IMR-90 (cell line): ENCODE measurements around the gene SMOC1. TPM values are rescaled to one million over a fixed set of nuclear protein-coding genes. Genes with fewer than 3 reads are reported as not detected.
A peak's percentile ranks its signal among the peaks of the same experiment; 100 is the strongest.

Experiments used
- ATAC-seq: fragments of 200-7000 bp; cut with Tn5 transposase; 2 replicates; pipeline ENCODE4 v1.9.1; 2020; ENCODE audit warnings: low read depth, mild to moderate bottlenecking, moderate library complexity
- BruUV-seq: library from RNA; stranded (reverse); fragments of 400-500 nt; replicated peaks from 2 replicates; lab custom pipeline; 2021; lab: Mats Ljungman, UMichigan
- CTCF ChIA-PET: fragments of 300-600 bp; formaldehyde crosslinking; extraction: SDS; loops from one replicate; lab custom pipeline; 2021; ENCODE audit warnings: antibody characterized with exemption; lab: Yijun Ruan, JAX
- POLR2A ChIA-PET: fragments of 300-600 bp; sonication (Branson Sonifier 250); formaldehyde crosslinking; loops from one replicate; lab custom pipeline; 2022; ENCODE audit warnings: antibody characterized with exemption; ENCODE audit not compliant: unreplicated experiment; lab: Charles Lee
- DNase-seq: peaks from one replicate; pipeline ENCODE4 v3.0.0; 2013
- H2AFZ ChIP-seq: replicated peaks from 2 replicates; pipeline ENCODE3; 2013; ENCODE audit warnings: low read length, mild to moderate bottlenecking; ENCODE audit not compliant: poor library complexity
- H2AK5ac ChIP-seq: 2 replicates; pipeline ENCODE4 v1.6.1; 2013; ENCODE audit warnings: low read depth, low read length, inconsistent platforms
- H2AK9ac ChIP-seq: replicated peaks from 2 replicates; pipeline ENCODE3; 2013; ENCODE audit warnings: mild to moderate bottlenecking, low read depth, low read length, moderate library complexity; ENCODE audit not compliant: poor library complexity
- H2BK120ac ChIP-seq: 2 replicates; pipeline ENCODE4 v1.6.1; 2013; ENCODE audit warnings: low read depth, low read length, inconsistent platforms
- H2BK15ac ChIP-seq: 3 replicates; pipeline ENCODE4 v1.6.1; 2013; ENCODE audit warnings: low read depth, low read length, inconsistent platforms
- H2BK20ac ChIP-seq: 2 replicates; pipeline ENCODE4 v1.6.1; 2013; ENCODE audit warnings: low read depth, mild to moderate bottlenecking, inconsistent platforms, low read length, moderate library complexity
- H2BK5ac ChIP-seq: 2 replicates; pipeline ENCODE4 v1.6.1; 2013; ENCODE audit warnings: mild to moderate bottlenecking, low read depth, low read length, inconsistent platforms; ENCODE audit not compliant: poor library complexity, severe bottlenecking
- H3K14ac ChIP-seq: replicated peaks from 2 replicates; pipeline ENCODE4 v1.6.1; 2013; ENCODE audit warnings: low read depth, low read length, inconsistent platforms
- H3K18ac ChIP-seq: 2 replicates; pipeline ENCODE4 v1.6.1; 2013; ENCODE audit warnings: low read depth, low read length, control low read depth
- H3K23ac ChIP-seq: 2 replicates; pipeline ENCODE4 v1.6.1; 2013; ENCODE audit warnings: low read depth, low read length, inconsistent platforms
- H3K27ac ChIP-seq: 2 replicates; pipeline ENCODE4 v1.5.1; 2013; ENCODE audit warnings: mild to moderate bottlenecking, control low read depth, low read length; ENCODE audit not compliant: insufficient read depth
- H3K27me3 ChIP-seq: 2 replicates; pipeline ENCODE4 v1.6.1; 2013; ENCODE audit warnings: low read length; ENCODE audit not compliant: control insufficient read depth, insufficient read depth
- H3K36me3 ChIP-seq: 2 replicates; pipeline ENCODE4 v1.6.1; 2013; ENCODE audit warnings: low read length, mixed read lengths; ENCODE audit not compliant: control insufficient read depth, insufficient read depth
- H3K4ac ChIP-seq: 2 replicates; pipeline ENCODE4 v1.6.1; 2013; ENCODE audit warnings: low read depth, low read length, inconsistent platforms
- H3K4me1 ChIP-seq: 2 replicates; pipeline ENCODE4 v1.6.1; 2013; ENCODE audit warnings: low read length, mixed read lengths; ENCODE audit not compliant: control insufficient read depth, insufficient read depth
- H3K4me2 ChIP-seq: 2 replicates; pipeline ENCODE4 v1.6.1; 2013; ENCODE audit warnings: low read depth, mild to moderate bottlenecking, control low read depth, low read length, moderate library complexity
- H3K4me3 ChIP-seq: 2 replicates; pipeline ENCODE4 v1.5.1; 2013; ENCODE audit warnings: low read depth, mild to moderate bottlenecking, control low read depth, low read length, moderate library complexity; ENCODE audit not compliant: insufficient read depth
- H3K56ac ChIP-seq: 2 replicates; pipeline ENCODE4 v1.6.1; 2013; ENCODE audit warnings: low read length, inconsistent platforms; ENCODE audit not compliant: insufficient read depth; ENCODE audit errors: extremely low read depth
- H3K79me1 ChIP-seq, 2 experiments: 2 replicates each; pipeline ENCODE4 v1.6.1; 2013; ENCODE audit warnings: low read length in 2 of 2, inconsistent platforms in 1 of 2, low read depth in 1 of 2
- H3K9ac ChIP-seq: 2 replicates; pipeline ENCODE4 v1.6.1; 2013; ENCODE audit warnings: low read depth, low read length, control low read depth
- H3K9me1 ChIP-seq: 2 replicates; pipeline ENCODE4 v1.6.1; 2013; ENCODE audit warnings: low read length, inconsistent platforms; ENCODE audit not compliant: insufficient read depth
- H3K9me3 ChIP-seq: 2 replicates; pipeline ENCODE4 v1.6.1; 2013; ENCODE audit warnings: low read length; ENCODE audit not compliant: control insufficient read depth, insufficient read depth
- H4K20me1 ChIP-seq: 2 replicates; pipeline ENCODE4 v1.6.1; 2013; ENCODE audit warnings: low read length, inconsistent platforms; ENCODE audit not compliant: insufficient read depth
- H4K5ac ChIP-seq: 2 replicates; pipeline ENCODE4 v1.6.1; 2013; ENCODE audit warnings: mild to moderate bottlenecking, low read depth, low read length, control low read depth
- H4K8ac ChIP-seq, 2 experiments: 2 replicates each; pipeline ENCODE4 v1.6.1; 2013; ENCODE audit warnings: low read depth in 2 of 2, low read length in 2 of 2, control low read depth in 1 of 2, inconsistent platforms in 1 of 2
- H4K91ac ChIP-seq: 2 replicates; pipeline ENCODE4 v1.6.1; 2013; ENCODE audit warnings: low read depth, low read length, inconsistent platforms; ENCODE audit not compliant: insufficient read depth
- BHLHE40 ChIP-seq: fragments of 150-350 bp; IDR thresholded peaks from 2 replicates; pipeline ENCODE4 v1.6.1; 2016; ENCODE audit warnings: mild to moderate bottlenecking, low read depth, low read length
- CEBPB ChIP-seq: IDR thresholded peaks from 2 replicates; pipeline ENCODE4 v1.6.1; 2012; ENCODE audit warnings: low read depth, low read length, improper control_type of control experiment
- CHD1 ChIP-seq: IDR thresholded peaks from 2 replicates; pipeline ENCODE4 v1.6.1; 2012; ENCODE audit warnings: low read depth, low read length, improper control_type of control experiment
- FOS ChIP-seq: fragments of 150-350 bp; IDR thresholded peaks from 2 replicates; pipeline ENCODE4 v1.6.1; 2016; ENCODE audit warnings: low read depth, low read length
- MAFK ChIP-seq: IDR thresholded peaks from 2 replicates; pipeline ENCODE4 v1.6.1; 2012; ENCODE audit warnings: low read depth, low read length, improper control_type of control experiment
- MAZ ChIP-seq: IDR thresholded peaks from 2 replicates; pipeline ENCODE4 v1.6.1; 2012; ENCODE audit warnings: low read depth, mild to moderate bottlenecking, low read length, improper control_type of control experiment, moderate library complexity, borderline replicate concordance
- MXI1 ChIP-seq: IDR thresholded peaks from 2 replicates; pipeline ENCODE4 v1.6.1; 2012; ENCODE audit warnings: low read depth, mild to moderate bottlenecking, low read length, moderate library complexity, borderline replicate concordance
- NFE2L2 ChIP-seq: fragments of 150-350 bp; IDR thresholded peaks from 2 replicates; pipeline ENCODE4 v1.6.1; 2016; ENCODE audit warnings: low read depth, mild to moderate bottlenecking, low read length
- POLR2A ChIP-seq: IDR thresholded peaks from 2 replicates; pipeline ENCODE4 v1.6.1; 2012; ENCODE audit warnings: mild to moderate bottlenecking, low read depth, low read length
- RCOR1 ChIP-seq: IDR thresholded peaks from 2 replicates; pipeline ENCODE4 v1.6.1; 2012; ENCODE audit warnings: mild to moderate bottlenecking, low read length, improper control_type of control experiment; ENCODE audit not compliant: insufficient replicate concordance
- RFX5 ChIP-seq: IDR thresholded peaks from 2 replicates; pipeline ENCODE4 v1.8.0; 2012; ENCODE audit warnings: low read depth, mild to moderate bottlenecking, low read length, moderate library complexity
- SMC3 ChIP-seq: fragments of 150-350 bp; IDR thresholded peaks from 2 replicates; pipeline ENCODE4 v1.6.1; 2016; ENCODE audit warnings: low read depth, mild to moderate bottlenecking, antibody characterized with exemption, low read length, moderate library complexity
- WGBS, 2 experiments: methylation state at CpG; one replicate each; pipeline versions ENCODE4 v1.1.5 to v1.1.7; 2013; ENCODE audit warnings: missing lambda C conversion rate in 2 of 2; ENCODE audit not compliant: insufficient read length in 1 of 2; ENCODE audit errors: extremely low coverage in 2 of 2; 5-methylcytosine and 5-hydroxymethylcytosine counted together
- dilution Hi-C: fragments of 300-500 bp; cut with HindIII; formaldehyde crosslinking; loops from one replicate; pipeline ENCODE4 v1.14.3; 2018; ENCODE audit warnings: low sequenced_read_pairs; ENCODE audit not compliant: unreplicated experiment
- in situ Hi-C: fragments of 300-500 bp; cut with MboI; formaldehyde crosslinking; loops from 3 replicates; pipeline ENCODE4 v1.14.3; 2019; ENCODE audit warnings: low sequenced_read_pairs, inconsistent platforms, mixed read lengths
- intact Hi-C: fragments of 100-400 bp; cut with micrococcal nuclease; formaldehyde crosslinking; loops from 2 replicates; pipeline ENCODE4 v1.10.0; 2022
- polyA plus RNA-seq, 3 experiments: library from polyadenylated mRNA; depleted of rRNA; stranded (reverse); fragments of >200 nt; gene quantifications; 2 replicates each; pipeline ENCODE4 v1.2.3, GENCODE V29; 2012; ENCODE audit warnings: low replicate concordance in 1 of 3
- total RNA-seq: library from RNA; depleted of rRNA; stranded (reverse); fragments of >200 nt; gene quantifications from 2 replicates; pipeline ENCODE4 v1.2.3, GENCODE V29; 2012
- TF ChIP-seq, protein P1 (sequence below): conservative IDR thresholded peaks from 2 replicates; pipeline ENCODE4 v1.5.1; 2012; ENCODE audit warnings: mild to moderate bottlenecking, low read depth, low read length, improper control_type of control experiment
- TF ChIP-seq, protein P2 (sequence below): fragments of 150-350 bp; IDR thresholded peaks from 2 replicates; pipeline ENCODE4 v1.6.1; 2016; ENCODE audit warnings: low read depth, mild to moderate bottlenecking, low read length, moderate library complexity, borderline replicate concordance
- TF ChIP-seq, protein P3 (sequence below): fragments of 150-350 bp; IDR thresholded peaks from 2 replicates; pipeline ENCODE4 v1.6.1; 2017; ENCODE audit warnings: mild to moderate bottlenecking, antibody characterized with exemption, low read length, low read depth

SMOC1 gene
- total and polyA plus RNA-seq, 2 of the 4 experiments (the other 2 are of a cell fraction): 0.90 to 4.1 TPM

DNA sequence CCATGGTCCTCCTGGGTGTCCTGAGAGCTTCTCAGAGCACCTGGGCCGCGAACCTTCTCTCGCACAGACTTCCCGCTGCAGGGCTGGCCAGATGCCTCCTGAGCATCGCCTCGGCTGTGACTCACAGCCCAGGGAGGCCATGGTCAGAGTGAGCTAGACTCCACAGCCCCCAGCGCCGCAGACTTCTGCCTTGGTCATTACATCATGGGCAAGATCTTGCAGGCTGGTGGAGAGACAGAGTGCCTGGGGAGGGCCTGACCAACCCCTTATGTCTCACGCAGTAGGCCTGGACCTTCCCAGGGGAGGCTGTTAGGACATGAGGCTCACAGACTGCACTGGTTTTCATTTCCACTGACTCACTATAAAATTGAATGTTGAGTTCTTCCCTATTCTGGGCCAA is 41.8 kb downstream of the SMOC1 start:
- no peak overlapping the region for H4K8ac ChIP-seq
- H3K9me3 ChIP-seq: no peaks in the 10 kb centered on the region
- no peak overlapping the region for H3K4me3 ChIP-seq
- TF ChIP-seq RCOR1 (no peak), SMC3 (no peak; the same call in 1 of the 2 replicates), CEBPB (peak; percentile 56; the same call in 1 of the 2 replicates), MAZ (peak; percentile 63; the same call in 1 of the 2 replicates), RFX5 (no peak), CHD1 (no peak), MAFK (no peak), POLR2A (no peak), NFE2L2 (no peak), BHLHE40 (no peak), MXI1 (no peak), FOS (peak; percentile 18; the same call in 1 of the 2 replicates)
- TF ChIP-seq, protein P1, sequence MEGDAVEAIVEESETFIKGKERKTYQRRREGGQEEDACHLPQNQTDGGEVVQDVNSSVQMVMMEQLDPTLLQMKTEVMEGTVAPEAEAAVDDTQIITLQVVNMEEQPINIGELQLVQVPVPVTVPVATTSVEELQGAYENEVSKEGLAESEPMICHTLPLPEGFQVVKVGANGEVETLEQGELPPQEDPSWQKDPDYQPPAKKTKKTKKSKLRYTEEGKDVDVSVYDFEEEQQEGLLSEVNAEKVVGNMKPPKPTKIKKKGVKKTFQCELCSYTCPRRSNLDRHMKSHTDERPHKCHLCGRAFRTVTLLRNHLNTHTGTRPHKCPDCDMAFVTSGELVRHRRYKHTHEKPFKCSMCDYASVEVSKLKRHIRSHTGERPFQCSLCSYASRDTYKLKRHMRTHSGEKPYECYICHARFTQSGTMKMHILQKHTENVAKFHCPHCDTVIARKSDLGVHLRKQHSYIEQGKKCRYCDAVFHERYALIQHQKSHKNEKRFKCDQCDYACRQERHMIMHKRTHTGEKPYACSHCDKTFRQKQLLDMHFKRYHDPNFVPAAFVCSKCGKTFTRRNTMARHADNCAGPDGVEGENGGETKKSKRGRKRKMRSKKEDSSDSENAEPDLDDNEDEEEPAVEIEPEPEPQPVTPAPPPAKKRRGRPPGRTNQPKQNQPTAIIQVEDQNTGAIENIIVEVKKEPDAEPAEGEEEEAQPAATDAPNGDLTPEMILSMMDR: no peak
- TF ChIP-seq, protein P2, sequence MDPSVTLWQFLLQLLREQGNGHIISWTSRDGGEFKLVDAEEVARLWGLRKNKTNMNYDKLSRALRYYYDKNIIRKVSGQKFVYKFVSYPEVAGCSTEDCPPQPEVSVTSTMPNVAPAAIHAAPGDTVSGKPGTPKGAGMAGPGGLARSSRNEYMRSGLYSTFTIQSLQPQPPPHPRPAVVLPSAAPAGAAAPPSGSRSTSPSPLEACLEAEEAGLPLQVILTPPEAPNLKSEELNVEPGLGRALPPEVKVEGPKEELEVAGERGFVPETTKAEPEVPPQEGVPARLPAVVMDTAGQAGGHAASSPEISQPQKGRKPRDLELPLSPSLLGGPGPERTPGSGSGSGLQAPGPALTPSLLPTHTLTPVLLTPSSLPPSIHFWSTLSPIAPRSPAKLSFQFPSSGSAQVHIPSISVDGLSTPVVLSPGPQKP: no peak
- TF ChIP-seq, protein P3, sequence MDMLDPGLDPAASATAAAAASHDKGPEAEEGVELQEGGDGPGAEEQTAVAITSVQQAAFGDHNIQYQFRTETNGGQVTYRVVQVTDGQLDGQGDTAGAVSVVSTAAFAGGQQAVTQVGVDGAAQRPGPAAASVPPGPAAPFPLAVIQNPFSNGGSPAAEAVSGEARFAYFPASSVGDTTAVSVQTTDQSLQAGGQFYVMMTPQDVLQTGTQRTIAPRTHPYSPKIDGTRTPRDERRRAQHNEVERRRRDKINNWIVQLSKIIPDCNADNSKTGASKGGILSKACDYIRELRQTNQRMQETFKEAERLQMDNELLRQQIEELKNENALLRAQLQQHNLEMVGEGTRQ: no peak
- H2BK120ac ChIP-seq: no peak overlapping the region
- no peak overlapping the region for H3K4me2 ChIP-seq
- ChIA-PET POLR2A (no interaction called here), CTCF (no interaction called here)
- no peak overlapping the region for H4K91ac ChIP-seq
- no peak overlapping the region; the same call in 1 of the 2 replicates for H3K4ac ChIP-seq
- H3K18ac ChIP-seq: no peak overlapping the region
- H2AK9ac ChIP-seq: peak overlapping the region; percentile 37
- no peak overlapping the region for H2BK15ac ChIP-seq
- no peaks in the 10 kb centered on the region for H3K27me3 ChIP-seq
- H4K20me1 ChIP-seq: peaks cover 4% of the 10 kb centered on the region; the same call in 1 of the 2 replicates
- H3K9ac ChIP-seq: no peak overlapping the region
- no peak overlapping the region for H2AFZ ChIP-seq
- DNase-seq (peak; percentile 92), ATAC-seq (peak; percentile 86)
- H3K23ac ChIP-seq: 0 out of 2 replicates have a peak overlapping the region, but pooled peaks have one; percentile 39
- H4K5ac ChIP-seq: no peak overlapping the region
- H3K56ac ChIP-seq: no peak overlapping the region
- H2AK5ac ChIP-seq: peak overlapping the region; percentile 49; the same call in 1 of the 2 replicates
- no peak overlapping the region for H3K14ac ChIP-seq
- intact Hi-C loops (no loop called here), in situ Hi-C loops (no loop called here), dilution Hi-C loops (no loop called here)
- H2BK5ac ChIP-seq: peak overlapping the region; percentile 38
- no peak overlapping the region for H2BK20ac ChIP-seq
- WGBS, 2 experiments: no CpG with 5 or more reads among the region's 9 CpGs
- H3K36me3 ChIP-seq: no peaks in the 10 kb centered on the region; the same call in 1 of the 2 replicates
- peaks cover 10% of the 10 kb centered on the region for H3K4me1 ChIP-seq
- no peak overlapping the region for H3K27ac ChIP-seq
- BruUV-seq: no TSS peak
- peaks cover 0 to 6% of the 10 kb centered on the region in 2 experiments; a peak in 1 of 4 replicates for H3K79me1 ChIP-seq
- peaks cover 4% of the 10 kb centered on the region; the same call in 1 of the 2 replicates for H3K9me1 ChIP-seq
